Brain microvascular endothelial cell (primary cell): ENCODE results near the gene AK8.

Experiments
- DNase-seq: peaks from one replicate; pipeline ENCODE4 v3.0.0-alpha.2; 2020
- H3K27ac ChIP-seq: fragments of 250-450 bp; sonication (Bioruptor Pico); 2 replicates; pipeline ENCODE4 v1.5.1; 2020; ENCODE audit warnings: mild to moderate bottlenecking, moderate library complexity
- H3K27me3 ChIP-seq: fragments of 250-450 bp; sonication (Bioruptor Pico); replicated peaks from 2 replicates; pipeline ENCODE4 v1.5.1; 2020; ENCODE audit warnings: mild to moderate bottlenecking
- H3K36me3 ChIP-seq: fragments of 250-450 bp; sonication (Bioruptor Pico); replicated peaks from 2 replicates; pipeline ENCODE4 v1.5.1; 2020; ENCODE audit warnings: mild to moderate bottlenecking
- H3K4me3 ChIP-seq: 2 replicates; pipeline ENCODE4 v1.5.1; 2011; ENCODE audit warnings: low read depth, mild to moderate bottlenecking, control low read depth, low read length, moderate library complexity
- in situ Hi-C: cut with HindIII; loops from 2 replicates; pipeline ENCODE4 v1.10.0; 2017; ENCODE audit warnings: low sequenced_read_pairs, low pct_ligation_motif_present
- TF ChIP-seq, protein P1 (sequence below): IDR thresholded peaks from 2 replicates; pipeline ENCODE4 v1.5.1; 2011; ENCODE audit warnings: low read depth, mild to moderate bottlenecking, moderate library complexity, low read length, control low read depth, inconsistent platforms; ENCODE audit errors: missing control alignments

The AK8 gene

DNA sequence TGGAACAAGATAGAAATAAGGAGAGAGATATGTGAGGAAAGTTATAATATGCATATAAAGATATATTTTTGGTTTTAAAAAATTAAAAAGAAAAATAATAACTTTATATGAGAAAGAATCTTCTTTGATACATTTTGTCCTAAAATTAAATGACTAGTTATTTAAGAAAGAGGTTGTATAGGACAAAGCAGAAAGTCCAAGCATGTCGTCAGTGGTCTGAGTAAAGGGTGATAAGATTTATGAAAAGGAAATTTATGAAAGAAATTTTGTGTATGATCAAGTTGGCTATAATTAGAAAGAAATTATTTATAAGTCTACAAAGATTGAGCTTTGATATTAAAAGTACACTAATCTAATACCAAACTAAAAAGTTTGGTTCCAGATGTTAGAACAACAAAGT lies 175.8 kb downstream of the AK8 start:
- DNase-seq = no peak
- Histone ChIP-seq H3K27ac (no peak overlapping the region), H3K36me3 (no peaks in the 10 kb centered on the region), H3K27me3 (no peaks in the 10 kb centered on the region), H3K4me3 (no peak overlapping the region)
- in situ Hi-C loops = no loop called here
- TF ChIP-seq, protein P1, sequence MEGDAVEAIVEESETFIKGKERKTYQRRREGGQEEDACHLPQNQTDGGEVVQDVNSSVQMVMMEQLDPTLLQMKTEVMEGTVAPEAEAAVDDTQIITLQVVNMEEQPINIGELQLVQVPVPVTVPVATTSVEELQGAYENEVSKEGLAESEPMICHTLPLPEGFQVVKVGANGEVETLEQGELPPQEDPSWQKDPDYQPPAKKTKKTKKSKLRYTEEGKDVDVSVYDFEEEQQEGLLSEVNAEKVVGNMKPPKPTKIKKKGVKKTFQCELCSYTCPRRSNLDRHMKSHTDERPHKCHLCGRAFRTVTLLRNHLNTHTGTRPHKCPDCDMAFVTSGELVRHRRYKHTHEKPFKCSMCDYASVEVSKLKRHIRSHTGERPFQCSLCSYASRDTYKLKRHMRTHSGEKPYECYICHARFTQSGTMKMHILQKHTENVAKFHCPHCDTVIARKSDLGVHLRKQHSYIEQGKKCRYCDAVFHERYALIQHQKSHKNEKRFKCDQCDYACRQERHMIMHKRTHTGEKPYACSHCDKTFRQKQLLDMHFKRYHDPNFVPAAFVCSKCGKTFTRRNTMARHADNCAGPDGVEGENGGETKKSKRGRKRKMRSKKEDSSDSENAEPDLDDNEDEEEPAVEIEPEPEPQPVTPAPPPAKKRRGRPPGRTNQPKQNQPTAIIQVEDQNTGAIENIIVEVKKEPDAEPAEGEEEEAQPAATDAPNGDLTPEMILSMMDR = no peak

DNA sequence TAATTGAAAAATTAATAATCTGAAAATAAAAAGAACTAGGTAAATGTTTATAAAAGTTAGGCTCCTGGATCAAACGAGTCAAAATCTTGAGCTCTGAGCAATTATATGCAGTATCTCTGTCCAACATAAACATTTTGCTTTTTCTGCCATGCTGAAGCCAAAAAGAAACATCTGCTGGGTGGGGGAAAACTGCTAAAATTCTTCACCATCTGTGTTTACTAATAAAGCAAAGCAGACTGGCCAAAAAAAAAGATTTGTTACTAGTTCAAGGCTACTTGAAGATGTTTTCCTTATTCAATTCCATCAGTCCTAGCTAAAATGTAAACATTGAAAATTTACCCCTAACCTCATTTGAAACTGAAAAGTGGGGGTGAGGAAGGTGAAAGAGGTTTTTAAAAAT lies 178.1 kb downstream of the AK8 start:
- TF ChIP-seq, protein P1 = no peak

DNA sequence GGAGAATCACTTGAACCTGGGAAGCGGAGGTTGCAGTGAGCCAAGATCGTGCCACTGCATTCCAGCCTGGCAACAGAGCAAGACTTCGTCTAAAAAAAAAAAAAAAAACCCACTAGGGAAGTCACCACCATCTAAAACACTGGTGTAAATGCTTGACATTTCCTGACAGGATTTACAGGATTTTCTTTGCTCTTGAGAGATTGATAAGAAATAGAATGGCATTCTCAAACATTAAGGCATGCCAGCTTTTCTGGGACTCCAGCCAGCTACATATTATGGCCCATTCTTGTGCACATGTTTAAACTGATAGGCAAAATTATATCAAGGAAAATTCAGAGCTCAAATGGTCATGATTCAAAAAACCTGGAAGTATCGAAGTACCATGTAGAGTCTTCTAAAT lies 179.1 kb downstream of the AK8 start:
- Histone ChIP-seq H3K36me3 (no peaks in the 10 kb centered on the region), H3K27me3 (no peaks in the 10 kb centered on the region), H3K27ac (no peak overlapping the region), H3K4me3 (no peak overlapping the region)
- TF ChIP-seq, protein P1 = no peak
- in situ Hi-C loops = no loop called here
- no peak for DNase-seq

More for the DNA sequence above, 178.1 kb downstream of the AK8 start:
- in situ Hi-C loops = no loop called here
- DNase-seq = no peak
- Histone ChIP-seq H3K36me3 (no peaks in the 10 kb centered on the region), H3K4me3 (no peak overlapping the region), H3K27ac (no peak overlapping the region), H3K27me3 (no peaks in the 10 kb centered on the region)

DNA sequence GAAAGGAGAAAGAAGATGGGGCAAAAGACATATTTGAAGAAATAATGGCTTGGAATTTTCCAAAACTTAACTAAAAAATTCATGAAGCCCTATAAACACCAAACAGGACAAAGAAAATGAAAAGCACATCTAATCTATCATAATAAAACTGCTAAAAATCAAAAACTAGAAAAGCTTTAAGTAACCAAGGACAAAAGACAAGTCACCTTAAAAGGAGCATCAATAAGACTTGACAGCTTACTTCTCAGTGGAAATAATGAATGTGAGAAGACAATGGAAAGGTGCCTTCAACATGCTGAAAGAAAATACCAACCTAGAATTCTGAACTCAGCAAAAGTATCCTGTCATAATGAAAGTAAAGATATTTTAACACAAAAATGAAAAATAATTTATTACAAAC lies 180.9 kb downstream of the AK8 start:
- no peak overlapping the region for H3K4me3 ChIP-seq
- in situ Hi-C loops = no loop called here
- H3K36me3 ChIP-seq = no peaks in the 10 kb centered on the region
- H3K27me3 ChIP-seq = no peaks in the 10 kb centered on the region
- DNase-seq = no peak
- no peak overlapping the region for H3K27ac ChIP-seq
- TF ChIP-seq, protein P1 = no peak

DNA sequence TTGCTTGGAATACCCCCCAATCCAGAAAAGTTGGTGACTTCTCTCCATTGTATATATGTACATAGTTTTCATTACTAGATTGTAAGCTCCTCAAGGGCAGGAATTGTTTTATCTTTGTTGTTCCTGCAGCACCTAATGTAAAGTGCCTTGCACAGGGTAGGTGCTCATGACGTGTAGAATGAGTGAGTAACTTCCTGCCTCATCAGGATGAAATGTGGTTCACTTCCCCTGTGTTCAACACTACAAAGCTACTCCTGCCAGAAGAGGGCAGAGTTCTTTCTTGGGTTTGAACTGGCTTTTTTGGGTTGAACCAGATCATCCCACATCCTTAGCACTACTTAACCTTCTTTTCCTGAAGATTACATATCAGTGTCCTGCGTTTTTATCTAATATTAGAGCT lies 183.9 kb downstream of the AK8 start:
- no peak overlapping the region for H3K27ac ChIP-seq
- no peak overlapping the region for H3K4me3 ChIP-seq
- TF ChIP-seq, protein P1 = peak; percentile 21
- H3K36me3 ChIP-seq = peaks cover 18% of the 10 kb centered on the region
- in situ Hi-C loops = no loop called here
- H3K27me3 ChIP-seq = no peaks in the 10 kb centered on the region
- peak; percentile 7 for DNase-seq

DNA sequence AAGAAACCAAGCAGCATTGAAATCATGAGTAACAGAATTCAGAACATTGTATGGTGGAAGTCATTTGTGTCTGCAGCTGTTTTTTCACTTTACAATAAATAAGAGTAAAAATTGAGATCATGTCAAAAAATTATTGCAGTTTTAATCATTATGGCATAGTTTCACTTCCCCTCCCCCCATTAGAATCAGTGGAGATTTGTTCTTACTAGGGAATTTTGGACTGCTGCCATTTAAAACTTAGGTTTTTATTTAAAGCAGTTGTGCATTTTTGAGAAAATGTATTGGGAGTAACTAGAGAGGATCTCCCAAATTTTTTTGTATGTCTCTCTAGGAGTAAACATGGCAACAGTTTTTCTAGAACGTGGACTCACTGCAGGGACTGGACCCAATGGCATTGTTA lies 187.4 kb downstream of the AK8 start:
- in situ Hi-C loops = no loop called here
- DNase-seq = no peak
- Histone ChIP-seq H3K4me3 (no peak overlapping the region), H3K27me3 (no peaks in the 10 kb centered on the region), H3K36me3 (peaks cover 36% of the 10 kb centered on the region), H3K27ac (no peak overlapping the region)
- TF ChIP-seq, protein P1 = no peak
